Activated CD4-positive, CD25-positive, alpha-beta regulatory T cell treated with anti-CD3 and anti-CD28 coated beads, Interleukin-2, amount 50 U/mL, for 72 hours (primary cell): ENCODE measurements around the gene ELOVL4.

Experiments used
- DNase-seq: peaks from one replicate; pipeline ENCODE4 v3.0.0; 2021

The ELOVL4 gene

DNA sequence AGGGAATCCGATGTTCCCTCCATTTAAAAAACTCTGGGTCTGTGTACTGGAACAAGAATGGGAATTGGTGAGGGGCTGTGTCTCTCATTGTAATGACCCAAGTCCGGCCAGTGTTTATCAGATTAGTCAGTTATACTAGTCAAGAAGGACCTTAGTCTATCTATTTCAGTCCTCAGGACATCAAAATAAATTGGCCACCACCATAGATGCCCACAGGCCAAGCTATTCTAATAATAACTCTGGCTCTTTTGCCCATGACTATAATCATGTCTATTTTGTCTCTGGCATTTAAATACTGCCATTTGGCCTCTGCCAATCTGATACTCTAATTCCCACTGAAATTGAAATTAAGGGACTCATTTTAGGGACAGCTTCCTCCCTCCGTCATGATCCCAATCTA, 37.8 kb downstream of the ELOVL4 start:
- no peak for DNase-seq

DNA sequence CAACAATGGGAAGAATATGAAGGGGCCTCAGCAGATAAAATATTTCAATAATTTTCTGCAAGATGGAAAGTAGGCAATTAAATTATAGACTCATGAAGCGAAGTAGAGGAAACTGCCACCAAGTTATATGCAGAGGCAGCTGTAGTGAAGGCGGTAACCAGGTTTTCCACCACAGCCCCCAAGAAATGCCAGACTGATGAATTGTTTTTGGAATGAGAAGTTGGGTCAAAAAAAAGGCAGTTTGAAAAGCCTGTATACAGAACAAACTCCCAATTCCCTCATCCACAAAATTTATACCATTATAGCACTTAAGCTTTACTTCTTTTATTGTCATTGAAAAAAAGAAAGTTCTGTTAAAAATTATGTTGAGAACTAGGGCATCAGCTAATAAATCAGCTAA, 45.3 kb downstream of the ELOVL4 start:
- no peak for DNase-seq

DNA sequence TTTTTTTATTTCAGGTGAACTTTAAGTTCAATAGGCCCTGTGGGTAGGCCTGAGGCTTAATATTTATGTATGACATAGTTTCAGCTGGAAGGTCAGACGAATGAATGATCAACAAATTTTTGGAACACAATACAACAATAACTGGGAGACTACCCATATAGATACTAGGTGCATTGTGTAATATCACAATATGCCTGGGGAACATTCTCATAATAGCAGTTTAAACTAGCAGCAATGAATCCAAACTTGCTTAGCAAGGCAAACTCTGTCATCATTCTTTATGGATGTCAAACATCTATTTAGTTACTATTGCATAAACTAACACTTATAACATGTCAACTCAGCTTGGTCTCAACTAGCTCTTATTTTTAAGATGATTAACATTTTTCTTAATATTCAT, 49.3 kb downstream of the ELOVL4 start:
- no peak for DNase-seq

DNA sequence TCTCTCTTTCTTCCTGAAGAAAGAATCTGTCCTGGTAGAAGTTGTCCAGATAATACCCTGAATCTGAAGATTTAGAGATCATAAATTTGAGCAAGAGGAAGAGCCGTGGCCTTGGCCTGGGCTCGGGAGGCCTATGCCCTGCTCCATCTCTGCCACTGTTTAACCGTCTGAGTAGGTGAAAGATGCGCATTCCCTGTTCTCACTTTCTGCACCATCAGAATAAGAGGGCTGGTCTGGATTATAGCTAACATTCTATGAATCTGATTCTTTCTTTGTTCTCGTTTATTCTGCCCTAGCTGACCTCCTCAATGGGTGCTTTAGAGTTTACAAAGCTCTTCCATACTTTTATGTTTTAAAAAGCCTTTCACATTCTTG, 51.3 kb downstream of the ELOVL4 start:
- no peak for DNase-seq

DNA sequence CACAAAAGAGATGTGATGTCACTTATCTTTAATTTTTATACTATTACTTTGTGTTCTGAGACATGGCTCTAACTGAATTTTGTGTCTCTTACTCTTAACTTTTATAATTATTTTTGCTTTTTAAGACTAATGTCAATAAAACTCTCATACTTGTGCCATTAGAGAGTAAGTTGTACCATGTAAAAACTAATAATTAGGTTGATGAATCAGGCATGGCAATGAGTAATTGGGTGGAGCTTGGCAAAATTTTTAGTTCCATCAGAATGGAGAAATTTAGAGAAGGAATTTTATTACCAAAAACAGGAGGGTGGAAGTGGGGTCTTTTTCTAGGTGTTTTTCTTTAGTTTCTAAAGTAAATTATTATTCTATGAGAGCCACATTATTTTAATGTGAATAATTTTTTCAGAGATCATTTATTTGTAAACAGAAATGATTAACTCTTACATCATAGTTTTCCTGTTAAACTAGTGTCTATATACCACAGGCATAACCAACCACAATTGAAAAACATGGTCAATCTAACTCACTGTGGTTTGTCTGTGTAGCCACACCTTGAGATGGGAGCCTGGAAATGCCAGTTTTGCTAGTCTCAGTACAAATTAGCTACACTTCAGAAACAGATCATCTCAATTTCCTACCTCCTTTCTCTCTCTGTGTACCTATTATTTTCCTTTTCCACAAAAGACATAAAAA, 51.8 kb downstream of the ELOVL4 start:
- no peak for DNase-seq

GRCh38 chr6:79894939-79895338, 52.4 kb downstream of the ELOVL4 start:
- DNase-seq, result no peak

GRCh38 chr6:79888587-79888986, 58.8 kb downstream of the ELOVL4 start:
- no peak for DNase-seq

- no peak for DNase-seq
These were observed 69.1 kb downstream of the ELOVL4 start for GRCh38 chr6:79878142-79878748.

DNA sequence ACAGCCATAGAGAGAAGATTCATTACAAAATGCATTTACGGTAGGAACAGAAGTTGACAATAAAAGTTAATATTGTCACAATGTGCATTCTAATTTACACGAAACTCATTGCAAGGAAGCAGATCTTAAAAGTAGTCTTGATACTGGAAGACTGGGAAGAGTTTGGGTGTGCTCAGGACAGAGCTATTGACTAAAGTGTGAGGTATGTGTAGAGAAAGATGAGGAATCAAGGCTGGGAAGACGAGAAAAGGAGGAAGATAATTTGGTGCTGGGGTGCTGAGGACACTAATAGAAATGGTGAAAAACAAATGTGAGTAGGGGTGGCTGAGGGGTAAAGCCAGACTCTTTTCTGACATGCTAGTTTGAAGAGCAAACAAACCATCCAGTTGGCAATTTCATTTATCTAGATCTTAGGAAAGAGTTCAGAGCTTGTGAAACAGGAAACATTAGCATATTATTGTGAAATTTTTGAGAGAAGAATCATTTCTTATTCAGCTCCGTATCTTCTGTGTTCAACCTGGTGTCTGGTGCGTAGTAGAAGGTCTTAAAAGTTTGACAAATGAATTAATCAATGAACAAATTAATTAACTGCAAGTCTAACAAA, 72.7 kb downstream of the ELOVL4 start:
- DNase-seq, result no peak

DNA sequence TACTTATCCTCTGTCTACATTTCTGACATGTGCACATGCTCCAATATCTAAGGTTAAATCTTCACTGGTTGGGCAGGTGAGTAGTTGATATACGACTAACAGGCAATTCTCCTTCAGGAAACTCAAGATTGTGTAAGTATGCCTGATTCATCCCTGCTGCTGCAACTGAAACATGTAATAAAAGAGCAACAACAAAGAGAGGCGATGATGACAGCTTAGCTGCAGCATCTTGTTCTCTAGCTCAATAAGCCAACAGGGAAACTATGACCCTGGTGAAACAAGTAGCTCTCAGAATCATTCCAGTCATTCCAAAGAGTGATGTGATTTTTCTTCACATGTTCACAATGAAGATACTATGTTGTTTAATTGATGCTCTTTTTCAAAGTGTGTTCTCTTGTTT, 74.4 kb downstream of the ELOVL4 start:
- DNase-seq, result no peak

DNA sequence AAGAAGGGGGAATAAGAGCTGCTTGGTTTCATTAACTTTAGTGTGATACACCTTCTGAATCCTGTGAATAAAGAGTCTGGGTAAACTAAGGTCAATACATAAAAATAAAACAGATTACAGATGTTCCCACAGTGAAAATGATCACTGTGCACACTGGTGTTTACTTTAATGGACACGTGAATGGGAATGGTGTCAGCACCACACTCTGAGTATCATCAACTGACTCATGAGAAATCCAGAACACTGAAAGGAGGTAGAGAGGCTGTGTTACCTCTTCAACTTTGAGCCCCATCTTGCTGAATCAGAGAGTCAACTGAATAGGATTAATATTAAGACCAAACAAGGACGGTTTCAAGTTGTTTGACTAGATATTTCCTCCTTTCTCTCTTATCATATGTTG, 75.0 kb downstream of the ELOVL4 start:
- no peak for DNase-seq

GRCh38 chr6:79869600-79870084, 77.7 kb downstream of the ELOVL4 start:
- peak; percentile 80 for DNase-seq

GRCh38 chr6:79869184-79869583, 78.2 kb downstream of the ELOVL4 start:
- no peak for DNase-seq

- DNase-seq, result no peak
These were observed 79.1 kb downstream of the ELOVL4 start for GRCh38 chr6:79868098-79868722.
